ENCODE measurements around the gene NDUFA13. TPM values are rescaled to one million over a fixed set of nuclear protein-coding genes. Genes with fewer than 3 reads are reported as not detected.

The NDUFA13 gene
- total RNA-seq, 4 donors from 2014 or later = 31.4 to 179 (median 108) TPM

DNA sequence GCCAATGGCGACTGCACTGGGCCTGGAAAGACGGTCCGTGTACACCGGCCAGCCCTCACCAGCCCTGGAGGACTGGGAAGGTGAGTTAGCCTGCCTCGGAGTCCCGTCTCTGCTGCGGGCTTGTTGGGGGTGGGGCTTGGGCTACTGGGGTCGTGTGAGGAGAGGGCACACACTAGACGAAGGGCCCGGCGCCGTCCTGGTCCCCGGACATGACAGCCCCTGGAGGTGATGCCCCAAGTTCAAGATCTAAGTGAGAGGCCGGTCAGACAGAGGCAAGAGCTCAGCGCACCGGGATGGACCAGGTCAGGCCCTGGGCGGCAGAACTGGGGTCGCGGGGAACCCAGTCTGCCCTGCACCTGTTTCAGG lies 23.7 kb downstream of the NDUFA13 start:
- no peak overlapping the region for H3K4me3 ChIP-seq (ENCODE audit: low read depth, poor library complexity, severe bottlenecking)
- DNase-seq (ENCODE audit: low spot score in 2 of 2) = no peak
- 46 to 50% methylated on average over 13 to 18 of the region's 19 CpGs for WGBS, 2 donors
- intact Hi-C loops (cut with DNase I; ENCODE audit: low total_unique reads) = no loop called here
- TF ChIP-seq POLR2A (IDR thresholded peaks at IDR 0.05) = no peak
- TF ChIP-seq, protein P1, sequence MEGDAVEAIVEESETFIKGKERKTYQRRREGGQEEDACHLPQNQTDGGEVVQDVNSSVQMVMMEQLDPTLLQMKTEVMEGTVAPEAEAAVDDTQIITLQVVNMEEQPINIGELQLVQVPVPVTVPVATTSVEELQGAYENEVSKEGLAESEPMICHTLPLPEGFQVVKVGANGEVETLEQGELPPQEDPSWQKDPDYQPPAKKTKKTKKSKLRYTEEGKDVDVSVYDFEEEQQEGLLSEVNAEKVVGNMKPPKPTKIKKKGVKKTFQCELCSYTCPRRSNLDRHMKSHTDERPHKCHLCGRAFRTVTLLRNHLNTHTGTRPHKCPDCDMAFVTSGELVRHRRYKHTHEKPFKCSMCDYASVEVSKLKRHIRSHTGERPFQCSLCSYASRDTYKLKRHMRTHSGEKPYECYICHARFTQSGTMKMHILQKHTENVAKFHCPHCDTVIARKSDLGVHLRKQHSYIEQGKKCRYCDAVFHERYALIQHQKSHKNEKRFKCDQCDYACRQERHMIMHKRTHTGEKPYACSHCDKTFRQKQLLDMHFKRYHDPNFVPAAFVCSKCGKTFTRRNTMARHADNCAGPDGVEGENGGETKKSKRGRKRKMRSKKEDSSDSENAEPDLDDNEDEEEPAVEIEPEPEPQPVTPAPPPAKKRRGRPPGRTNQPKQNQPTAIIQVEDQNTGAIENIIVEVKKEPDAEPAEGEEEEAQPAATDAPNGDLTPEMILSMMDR (IDR thresholded peaks at IDR 0.05) = no peak

- peak; percentile 63 to 90 for DNase-seq (ENCODE audit: low spot score in 2 of 2)
- intact Hi-C loops (cut with DNase I; ENCODE audit: low total_unique reads) = no loop called here
- TF ChIP-seq POLR2A (IDR thresholded peaks at IDR 0.05) = no peak
- TF ChIP-seq, protein P1 (IDR thresholded peaks at IDR 0.05) = no peak
- 16 to 30% methylated on average over 31 to 41 of the region's 74 CpGs for WGBS, 2 donors
- no peak overlapping the region for H3K4me3 ChIP-seq (ENCODE audit: low read depth, poor library complexity, severe bottlenecking)
Measured at GRCh38 chr19:19540064-19540714, 24.2 kb downstream of the NDUFA13 start.

DNA sequence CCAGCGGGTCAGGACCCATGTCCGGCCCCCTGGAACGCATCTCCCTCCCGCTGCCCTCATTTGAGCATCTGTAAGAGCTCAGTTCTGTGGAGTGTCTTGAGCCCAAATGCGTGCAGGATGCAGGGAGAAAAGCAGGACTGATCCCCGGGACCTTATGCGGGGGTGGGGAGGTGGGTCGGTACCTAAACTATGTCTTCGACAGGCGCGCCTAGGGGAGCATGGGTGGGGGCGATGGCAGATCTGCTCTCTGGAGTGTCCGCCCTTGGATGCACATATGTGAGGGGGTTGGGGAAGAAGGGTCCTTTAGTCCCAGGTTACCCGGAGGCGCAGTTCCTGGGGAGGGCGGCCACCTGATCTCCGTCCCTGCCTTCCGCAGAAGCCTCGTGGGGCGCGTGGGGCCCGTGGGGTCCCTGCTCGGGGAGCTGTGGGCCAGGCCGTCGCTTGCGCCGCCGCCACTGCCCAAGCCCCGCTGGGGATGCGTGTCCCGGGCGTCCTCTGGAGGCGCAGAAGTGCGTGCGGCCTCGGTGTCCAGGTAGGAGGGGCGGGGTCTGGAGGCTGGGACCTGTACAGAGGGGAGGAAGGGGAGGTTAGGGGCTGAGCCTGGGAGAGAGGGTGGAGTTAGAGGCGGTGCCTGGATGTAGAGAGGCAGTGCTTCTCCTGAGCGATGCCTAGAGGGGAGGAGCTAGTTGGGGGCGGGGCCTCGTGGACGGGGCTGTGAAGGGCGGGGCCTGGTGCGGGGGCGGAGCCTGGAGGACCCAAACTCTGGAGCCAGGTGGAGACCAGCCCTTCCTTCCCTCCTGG lies 24.9 kb downstream of the NDUFA13 start:
- 2 to 4% methylated on average over 27 to 45 of the region's 45 CpGs for WGBS, 2 donors
- intact Hi-C loops (cut with DNase I; ENCODE audit: low total_unique reads) = no loop called here
- TF ChIP-seq, protein P1 (IDR thresholded peaks at IDR 0.05) = no peak
- no peak overlapping the region for H3K4me3 ChIP-seq (ENCODE audit: low read depth, poor library complexity, severe bottlenecking)
- DNase-seq (ENCODE audit: low spot score in 2 of 2) = no peak

DNA sequence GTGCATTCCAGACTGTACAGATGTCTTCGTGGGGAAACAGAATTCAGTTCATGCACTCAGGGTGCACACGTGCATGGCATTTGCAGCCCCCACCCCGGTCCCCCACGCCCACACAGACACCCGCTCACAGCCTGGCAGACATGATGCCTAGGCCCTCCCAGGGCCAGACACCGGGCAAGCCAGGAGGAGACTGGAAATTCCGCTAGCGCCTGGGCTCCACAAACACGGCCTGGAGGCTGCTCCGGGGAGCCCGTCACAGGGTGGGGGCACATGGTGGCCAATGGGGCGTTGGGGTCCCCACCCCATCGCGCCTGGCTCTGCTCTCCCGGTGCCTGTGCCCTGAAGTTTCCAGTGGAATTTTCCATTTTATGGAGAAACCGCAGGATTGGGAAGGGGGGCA lies 25.6 kb downstream of the NDUFA13 start:
- intact Hi-C loops (cut with DNase I; ENCODE audit: low total_unique reads) = no loop called here
- WGBS, 2 donors = 46 to 47% methylated on average over 12 to 16 of the region's 16 CpGs
- no peak for DNase-seq (ENCODE audit: low spot score in 2 of 2)
- no peak overlapping the region for H3K4me3 ChIP-seq (ENCODE audit: low read depth, poor library complexity, severe bottlenecking)
- TF ChIP-seq, protein P1 (IDR thresholded peaks at IDR 0.05) = no peak
- no peak for TF ChIP-seq POLR2A (IDR thresholded peaks at IDR 0.05)

GRCh38 chr19:19542507-19542906 lies 26.5 kb downstream of the NDUFA13 start:
- WGBS, 2 donors = 74 to 80% methylated on average over 7 to 12 of the region's 12 CpGs
- TF ChIP-seq POLR2A (IDR thresholded peaks at IDR 0.05) = no peak
- TF ChIP-seq, protein P1 (IDR thresholded peaks at IDR 0.05) = no peak
- no peak for DNase-seq (ENCODE audit: low spot score in 2 of 2)
- intact Hi-C loops (cut with DNase I; ENCODE audit: low total_unique reads) = no loop called here
- no peak overlapping the region for H3K4me3 ChIP-seq (ENCODE audit: low read depth, poor library complexity, severe bottlenecking)
